C4-2B (cell line): ENCODE measurements around the gene TTLL10.

ENCODE experiments used
- H3K27ac ChIP-seq: fragments of 450-650 bp; 2 replicates; pipeline ENCODE4 v1.5.1; 2017
- ZFX ChIP-seq: fragments of 450-650 bp; IDR thresholded peaks from 2 replicates; pipeline ENCODE4 v1.6.1; 2017
- TF ChIP-seq, protein P1 (sequence below): fragments of 450-650 bp; conservative IDR thresholded peaks from 2 replicates; pipeline ENCODE4 v1.5.1; 2017; ENCODE audit warnings: mild to moderate bottlenecking

Gene TTLL10

DNA sequence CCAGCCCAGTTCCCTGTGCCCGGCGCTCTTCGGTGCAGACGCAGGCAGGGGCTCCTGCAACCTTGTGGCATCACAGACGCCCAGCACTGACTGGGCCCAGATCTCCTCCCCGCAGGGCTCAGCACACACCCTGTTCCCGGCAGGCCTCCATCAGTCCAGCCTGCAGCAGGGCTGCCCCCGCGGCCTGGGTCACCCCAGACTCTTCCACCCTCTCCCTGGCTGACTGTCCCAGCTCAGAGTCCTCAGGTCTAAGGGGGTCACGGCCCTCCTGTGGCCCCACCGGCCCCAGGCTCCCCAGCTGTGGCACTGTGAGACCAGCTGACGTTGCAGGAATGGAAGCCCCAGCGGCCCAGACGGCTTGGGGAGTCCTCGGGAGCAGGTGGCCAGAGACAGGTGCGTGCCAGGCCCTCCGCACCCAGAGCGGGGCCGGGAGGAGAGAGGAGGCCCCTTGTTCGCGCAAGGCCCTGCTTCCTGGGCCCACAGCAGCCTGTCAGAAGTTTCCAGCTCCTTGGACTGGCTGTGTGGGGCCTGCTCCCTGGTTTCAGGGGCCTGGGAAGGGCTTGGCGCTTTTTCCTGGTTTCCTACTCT, 62.6 kb downstream of the TTLL10 start:
- H3K27ac ChIP-seq, result peak overlapping the region; percentile 100

DNA sequence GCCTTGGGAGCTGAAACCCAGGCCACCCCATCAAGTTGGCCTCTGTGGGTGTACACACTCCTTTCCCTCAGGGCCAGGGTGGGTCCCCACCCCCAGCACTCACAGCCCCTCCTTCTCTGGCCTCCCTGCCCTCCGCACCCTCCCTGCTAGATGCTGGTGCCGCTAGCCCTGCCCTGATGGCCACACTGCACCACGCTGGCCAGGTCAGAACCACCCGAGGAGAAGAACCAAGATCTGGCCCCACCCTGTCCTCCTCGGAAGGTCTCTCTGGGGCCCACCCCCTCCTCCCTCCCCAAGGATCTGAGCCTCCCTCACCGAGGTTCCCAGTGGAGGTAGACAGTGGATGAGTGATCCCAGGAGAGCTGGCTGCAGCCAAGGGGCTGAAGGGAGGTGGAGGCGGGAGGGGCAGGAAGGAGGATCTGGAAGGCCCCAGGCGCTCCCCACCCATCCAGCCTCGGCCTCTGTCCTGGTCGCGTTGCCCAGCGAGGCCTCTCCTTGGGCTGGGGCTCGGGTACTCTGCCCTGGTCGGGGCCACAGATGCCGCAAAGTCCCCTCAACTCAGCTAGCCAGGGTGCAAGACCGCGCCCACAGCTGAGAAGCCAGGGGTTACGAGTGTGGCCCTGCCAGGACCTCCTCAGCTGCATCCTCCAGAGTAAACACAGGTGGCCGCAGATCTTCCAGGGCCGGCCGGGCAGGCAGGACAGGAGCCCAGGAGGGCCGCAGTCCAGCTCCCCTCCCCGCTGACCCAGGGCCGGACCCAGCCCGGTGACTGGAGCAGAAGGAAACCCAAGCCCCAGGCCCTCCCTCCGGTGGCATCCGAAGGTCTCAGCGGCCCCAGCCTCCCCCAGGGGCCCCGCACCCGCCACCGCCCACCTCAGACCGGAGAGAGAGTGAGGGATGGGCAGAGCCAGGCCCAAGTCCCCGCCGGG, 63.5 kb downstream of the TTLL10 start:
- TF ChIP-seq ZFX, result 0 out of 2 replicates have a peak, but pooled peaks have one; percentile 23
- TF ChIP-seq, protein P1, sequence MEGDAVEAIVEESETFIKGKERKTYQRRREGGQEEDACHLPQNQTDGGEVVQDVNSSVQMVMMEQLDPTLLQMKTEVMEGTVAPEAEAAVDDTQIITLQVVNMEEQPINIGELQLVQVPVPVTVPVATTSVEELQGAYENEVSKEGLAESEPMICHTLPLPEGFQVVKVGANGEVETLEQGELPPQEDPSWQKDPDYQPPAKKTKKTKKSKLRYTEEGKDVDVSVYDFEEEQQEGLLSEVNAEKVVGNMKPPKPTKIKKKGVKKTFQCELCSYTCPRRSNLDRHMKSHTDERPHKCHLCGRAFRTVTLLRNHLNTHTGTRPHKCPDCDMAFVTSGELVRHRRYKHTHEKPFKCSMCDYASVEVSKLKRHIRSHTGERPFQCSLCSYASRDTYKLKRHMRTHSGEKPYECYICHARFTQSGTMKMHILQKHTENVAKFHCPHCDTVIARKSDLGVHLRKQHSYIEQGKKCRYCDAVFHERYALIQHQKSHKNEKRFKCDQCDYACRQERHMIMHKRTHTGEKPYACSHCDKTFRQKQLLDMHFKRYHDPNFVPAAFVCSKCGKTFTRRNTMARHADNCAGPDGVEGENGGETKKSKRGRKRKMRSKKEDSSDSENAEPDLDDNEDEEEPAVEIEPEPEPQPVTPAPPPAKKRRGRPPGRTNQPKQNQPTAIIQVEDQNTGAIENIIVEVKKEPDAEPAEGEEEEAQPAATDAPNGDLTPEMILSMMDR, result no peak
- peak overlapping the region; percentile 100 for H3K27ac ChIP-seq

More for the DNA sequence above, 62.6 kb downstream of the TTLL10 start:
- no peak for TF ChIP-seq ZFX
- TF ChIP-seq, protein P1, result no peak

DNA sequence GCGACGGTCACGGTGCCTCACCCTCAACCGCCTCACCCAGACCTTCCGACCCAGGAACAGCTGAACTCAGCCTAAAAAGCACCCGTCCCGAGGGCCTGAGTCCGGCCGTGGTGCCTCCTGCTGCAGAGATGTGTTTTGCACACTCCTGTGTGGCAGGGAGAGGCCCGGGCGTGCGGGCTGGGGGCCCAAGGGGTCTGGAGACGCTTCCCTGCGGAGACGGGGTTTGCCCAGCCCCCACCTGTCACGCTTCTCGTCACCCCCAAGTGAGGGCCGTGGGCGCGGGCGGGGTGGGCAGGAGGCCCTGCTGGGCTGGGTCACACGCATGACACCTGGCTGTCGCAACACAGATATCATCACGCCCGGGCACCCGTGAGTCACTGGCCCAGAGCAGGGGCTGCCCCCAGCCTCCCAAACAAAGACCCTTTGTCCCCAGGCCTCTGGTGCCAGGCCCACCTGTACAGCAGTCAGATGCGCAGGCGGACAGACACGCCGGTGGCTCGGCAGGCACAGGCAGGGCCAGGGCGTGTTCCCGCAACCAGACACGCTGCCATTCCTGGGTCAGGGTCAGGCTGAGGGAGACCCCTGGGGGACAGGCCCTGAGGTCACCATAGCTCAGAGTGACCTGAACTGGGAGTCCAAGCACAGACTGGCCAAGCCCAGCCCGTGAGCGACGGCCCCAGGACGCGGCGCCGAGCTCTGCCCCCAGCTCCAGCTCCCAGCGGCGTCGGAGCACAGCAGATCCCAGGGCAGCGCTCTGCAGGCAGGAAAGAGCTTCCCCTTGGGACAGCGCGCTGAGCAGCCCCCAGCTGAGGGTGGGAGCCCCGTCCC, 64.4 kb downstream of the TTLL10 start:
- TF ChIP-seq, protein P1, result no peak
- no peak for TF ChIP-seq ZFX
- peak overlapping the region; percentile 100 for H3K27ac ChIP-seq

DNA sequence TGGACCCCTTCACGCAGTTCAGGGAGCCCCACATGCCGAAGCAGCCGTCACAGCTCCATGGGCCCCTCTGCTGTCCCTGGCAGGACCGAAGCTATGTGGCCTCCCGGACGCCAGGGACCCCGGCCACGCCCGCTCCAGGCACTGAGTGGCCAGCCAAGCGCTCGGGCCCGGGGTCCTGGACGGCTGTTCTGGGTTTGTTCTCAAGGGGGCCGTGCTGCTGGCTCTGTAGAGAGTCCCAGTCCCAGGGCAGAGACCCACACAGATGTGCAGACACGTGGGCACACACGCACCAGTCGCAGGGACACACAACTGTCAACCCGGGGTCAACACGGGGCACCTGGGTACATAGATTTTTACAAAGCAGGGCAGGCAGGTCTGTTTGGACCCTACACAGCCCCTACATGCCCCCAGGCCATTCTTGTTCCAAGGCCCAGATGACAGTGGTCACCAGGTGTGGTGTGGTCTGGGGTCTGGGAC, 65.1 kb downstream of the TTLL10 start:
- peak overlapping the region; percentile 100; the same call in 1 of the 2 replicates for H3K27ac ChIP-seq
- TF ChIP-seq, protein P1, result no peak
- no peak for TF ChIP-seq ZFX

DNA sequence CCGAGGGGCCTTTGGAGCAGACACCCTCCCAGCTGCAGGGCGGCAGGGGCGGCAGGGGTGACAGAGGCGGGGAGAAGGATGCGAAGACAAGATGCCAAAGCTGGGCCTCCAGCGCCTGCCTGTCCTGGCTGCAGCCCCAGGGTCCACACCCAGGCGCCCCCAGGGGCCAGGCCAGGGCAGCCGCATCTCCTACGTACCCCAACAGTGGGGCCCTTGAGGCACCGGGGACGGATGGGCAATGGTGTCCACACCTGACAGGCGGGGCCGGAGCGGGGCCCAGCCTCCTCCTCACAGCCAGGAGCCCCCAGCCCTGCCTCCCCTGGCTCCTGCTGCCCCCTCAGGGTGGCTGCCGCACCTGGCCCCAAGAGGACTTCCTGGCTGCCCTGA, 65.5 kb downstream of the TTLL10 start:
- H3K27ac ChIP-seq, result peak overlapping the region; percentile 100; the same call in 1 of the 2 replicates
- TF ChIP-seq, protein P1, result no peak
- TF ChIP-seq ZFX, result no peak

DNA sequence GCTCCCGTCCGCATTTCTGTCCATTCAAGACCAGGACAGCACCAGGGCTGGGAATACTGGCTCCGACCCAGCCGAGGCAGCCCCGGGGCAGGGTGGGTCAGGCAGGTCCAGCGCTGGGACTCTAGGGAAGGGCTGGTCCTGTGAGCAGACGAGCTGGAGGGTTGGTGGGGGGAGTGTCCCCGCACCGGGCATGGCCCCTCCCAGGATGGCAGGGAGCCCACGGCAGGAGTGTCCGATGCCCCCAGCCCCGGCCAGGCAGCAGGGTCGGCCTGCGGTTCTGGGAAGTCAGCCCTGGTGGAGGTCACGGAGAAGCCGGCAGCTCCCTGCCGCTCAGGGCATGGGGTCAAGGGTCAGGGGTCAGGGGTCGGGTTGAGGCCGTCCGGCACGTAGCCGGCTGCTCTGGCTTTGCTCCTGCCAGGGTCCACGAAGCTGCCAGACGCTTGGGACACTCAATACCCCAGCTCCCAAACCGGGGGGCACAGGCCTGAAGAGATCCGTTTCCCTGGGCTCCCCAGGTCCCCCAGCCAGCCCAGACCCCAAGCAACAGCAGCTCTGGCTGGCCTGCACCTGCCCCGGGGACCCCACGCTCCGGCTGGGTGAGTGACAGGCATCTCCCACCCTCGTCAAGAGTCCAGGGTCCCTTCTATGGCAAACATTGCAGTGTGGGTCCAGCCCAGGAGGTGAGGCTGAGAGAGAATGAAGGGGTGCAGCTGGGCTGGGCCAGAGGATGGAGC, 66.1 kb downstream of the TTLL10 start:
- peak overlapping the region; percentile 100 for H3K27ac ChIP-seq
- TF ChIP-seq, protein P1, result no peak
- no peak for TF ChIP-seq ZFX
